Endothelial cell of umbilical vein (primary cell): ENCODE measurements around the gene ALDOC. TPM values are rescaled to one million over a fixed set of nuclear protein-coding genes. Genes with fewer than 3 reads are reported as not detected.

Experiments
- BruUV-seq: library from RNA; stranded (reverse); fragments of 400-500 nt; replicated peaks from 2 replicates; lab custom pipeline; 2021; lab: Mats Ljungman, UMichigan
- CTCF ChIA-PET: fragments of 300-600, 350-600 bp; sonication (Branson Sonifier 250); formaldehyde crosslinking; loops from one replicate; lab custom pipeline; 2021; ENCODE audit warnings: antibody characterized with exemption, inconsistent platforms; lab: Charles Lee
- POLR2A ChIA-PET: fragments of 300-600, 350-600 bp; sonication (Branson Sonifier 250); formaldehyde crosslinking; loops from one replicate; lab custom pipeline; 2021; ENCODE audit warnings: antibody characterized with exemption, inconsistent platforms; lab: Charles Lee
- DNase-seq: peaks from one replicate; pipeline ENCODE4 v3.0.0-alpha.2; 2011; ENCODE audit warnings: low read depth, low spot score
- FAIRE-seq: peaks from 2 replicates; lab custom pipeline; 2011; peaks lifted over from hg19 to GRCh38; lab: Jason Lieb, UNC
- H2AFZ ChIP-seq: 2 replicates; pipeline ENCODE4 v1.6.0; 2012; ENCODE audit warnings: low read depth, low read length, control low read depth, inconsistent platforms
- H3K27ac ChIP-seq: 2 replicates; pipeline ENCODE4 v1.5.1; 2011; ENCODE audit warnings: low read depth, mild to moderate bottlenecking, control low read depth, low read length, moderate library complexity; ENCODE audit not compliant: insufficient read depth
- H3K27me3 ChIP-seq, 2 experiments: 2 replicates each; pipeline versions ENCODE4 v1.6.0 to v1.6.1; 2011; ENCODE audit warnings: low read length in 2 of 2, mixed read lengths in 1 of 2; ENCODE audit not compliant: control insufficient read depth in 2 of 2, insufficient read depth in 2 of 2
- H3K36me3 ChIP-seq, 2 experiments: 2 replicates in 1 of 2; 3 replicates in 1 of 2; pipeline ENCODE4 v1.5.1; 2011; ENCODE audit warnings: low read length in 2 of 2, mild to moderate bottlenecking in 1 of 2, moderate library complexity in 1 of 2; ENCODE audit not compliant: control insufficient read depth in 2 of 2, insufficient read depth in 2 of 2; ENCODE audit errors: extremely low read depth in 1 of 2
- H3K4me1 ChIP-seq: 3 replicates; pipeline ENCODE4 v1.5.1; 2011; ENCODE audit warnings: mild to moderate bottlenecking, low read length; ENCODE audit not compliant: control insufficient read depth, insufficient read depth; ENCODE audit errors: extremely low read depth
- H3K4me2 ChIP-seq: 2 replicates; pipeline ENCODE4 v1.6.1; 2011; ENCODE audit warnings: low read length, control low read depth, mixed read lengths; ENCODE audit not compliant: insufficient read depth
- H3K4me3 ChIP-seq, 3 experiments: fragments of 200-600 bp in 1 of 3; sonication (generic), shearing (Covaris generic) in 1 of 3; replicated peaks in 1 of 3; 2 replicates each; pipeline ENCODE4 v1.5.1; 2011 to 2016; ENCODE audit warnings: control low read depth in 3 of 3, low read length in 3 of 3, mild to moderate bottlenecking in 2 of 3, inconsistent platforms in 1 of 3, low read depth in 1 of 3, moderate library complexity in 1 of 3; ENCODE audit not compliant: insufficient read depth in 1 of 3
- H3K79me2 ChIP-seq: 2 replicates; pipeline ENCODE4 v1.6.0; 2012; ENCODE audit warnings: low read length, inconsistent platforms; ENCODE audit not compliant: control insufficient read depth, insufficient read depth
- H3K9ac ChIP-seq: replicated peaks from 2 replicates; pipeline ENCODE3; 2011; ENCODE audit warnings: low read length, control low read depth; ENCODE audit not compliant: insufficient read depth; ENCODE audit errors: extremely low read depth
- H3K9me1 ChIP-seq: replicated peaks from 3 replicates; pipeline ENCODE4 v1.6.0; 2011; ENCODE audit warnings: mild to moderate bottlenecking, low read length; ENCODE audit not compliant: control insufficient read depth, insufficient read depth; ENCODE audit errors: extremely low read depth
- H3K9me3 ChIP-seq: replicated peaks from 2 replicates; pipeline ENCODE4 v1.5.1; 2012; ENCODE audit warnings: low read length, inconsistent platforms; ENCODE audit not compliant: control insufficient read depth, insufficient read depth
- H4K20me1 ChIP-seq: replicated peaks from 2 replicates; pipeline ENCODE3; 2011; ENCODE audit warnings: mild to moderate bottlenecking, low read length; ENCODE audit not compliant: control insufficient read depth, insufficient read depth; ENCODE audit errors: extremely low read depth
- CTCF ChIP-seq, 2 donors: IDR thresholded peaks; 1 replicate in 1 of 2; 2 replicates in 1 of 2; pipeline ENCODE4 v1.5.1; 2011; ENCODE audit warnings: low read length in 2 of 2, mild to moderate bottlenecking in 2 of 2, moderate library complexity in 2 of 2, control low read depth in 1 of 2, inconsistent platforms in 1 of 2, low read depth in 1 of 2; ENCODE audit not compliant: insufficient read depth in 1 of 2; ENCODE audit errors: extremely low read depth in 1 of 2
- EZH2 ChIP-seq: IDR thresholded peaks from 2 replicates; pipeline ENCODE4 v1.6.1; 2012; ENCODE audit warnings: borderline replicate concordance, low read depth, mild to moderate bottlenecking, moderate library complexity, low read length, inconsistent platforms; ENCODE audit not compliant: severe bottlenecking
- FOS ChIP-seq: IDR thresholded peaks from 2 replicates; pipeline ENCODE4 v1.6.1; 2011; ENCODE audit warnings: mild to moderate bottlenecking, low read length, moderate library complexity, borderline replicate concordance; ENCODE audit not compliant: insufficient read depth
- GATA2 ChIP-seq: IDR thresholded peaks from 2 replicates; pipeline ENCODE4 v1.7.0; 2011; ENCODE audit warnings: low read depth, mild to moderate bottlenecking, moderate library complexity, mixed read lengths, low read length; ENCODE audit not compliant: insufficient read length, insufficient read depth
- JUN ChIP-seq: IDR thresholded peaks from 2 replicates; pipeline ENCODE4 v1.6.1; 2011; ENCODE audit warnings: borderline replicate concordance, low read depth; ENCODE audit not compliant: insufficient read length, insufficient read depth
- MAX ChIP-seq: IDR thresholded peaks from 2 replicates; pipeline ENCODE4 v1.6.1; 2011; ENCODE audit not compliant: insufficient read depth, insufficient read length
- MYC ChIP-seq: IDR thresholded peaks from one replicate; pipeline ENCODE4 v1.6.1; 2011; ENCODE audit warnings: mild to moderate bottlenecking, low read depth, low read length
- POLR2A ChIP-seq: IDR thresholded peaks from 2 replicates; pipeline ENCODE4 v1.6.1; 2012; ENCODE audit warnings: low read depth, mild to moderate bottlenecking, control low read depth, low read length
- POLR2AphosphoS5 ChIP-seq: IDR thresholded peaks from 2 replicates; pipeline ENCODE4 v1.6.1; 2012; ENCODE audit warnings: low read depth, mild to moderate bottlenecking, control low read depth, low read length, moderate library complexity; ENCODE audit not compliant: insufficient read depth
- dilution Hi-C: fragments of 300-500 bp; cut with MboI; formaldehyde crosslinking; loops from one replicate; pipeline ENCODE4 v1.15.0; 2019; ENCODE audit warnings: low sequenced_read_pairs; ENCODE audit not compliant: extremely low pct_ligation_motif_present
- intact Hi-C: fragments of 100-400 bp; cut with micrococcal nuclease; formaldehyde crosslinking; loops from one replicate; pipeline ENCODE4 v1.10.0; 2022
- polyA plus RNA-seq, 4 experiments: library from polyadenylated mRNA; depleted of rRNA in 3 of 4; stranded (reverse) in 3 of 4; unstranded in 1 of 4; fragments of >200 nt; gene quantifications; 2 replicates each; pipeline versions ENCODE4 v1.2.1 to v1.2.3, GENCODE V29; 2011 to 2012; ENCODE audit warnings: missing spikeins in 1 of 4
- total RNA-seq: library from RNA; stranded (reverse); gene quantifications from 2 replicates; pipeline ENCODE4 v1.2.3, GENCODE V29; 2021

Gene ALDOC
- total and polyA plus RNA-seq, 2 donors (not counting 3 experiments of a cell fraction or from before 2014, with no cell fraction given) = 7.2 to 18.9 TPM

GRCh38 chr17:28579526-28579925 lies 2.8 kb upstream of the ALDOC start:
- dilution Hi-C loops = no loop called here
- FAIRE-seq (no peak), DNase-seq (no peak)
- H3K36me3 ChIP-seq = peaks cover 14 to 21% of the 10 kb centered on the region in 2 experiments
- no peaks in the 10 kb centered on the region for H3K9me3 ChIP-seq
- BruUV-seq = no TSS peak
- H3K27me3 ChIP-seq = no peaks in the 10 kb centered on the region
- TF ChIP-seq MAX = no peak
- no peak for TF ChIP-seq GATA2
- no peak for TF ChIP-seq POLR2AphosphoS5
- no peak for TF ChIP-seq MYC
- no peak for TF ChIP-seq POLR2A
- TF ChIP-seq JUN = no peak
- TF ChIP-seq CTCF (IDR thresholded peaks at IDR 0.05; ENCODE audit: extremely low read depth in 1 of 2, insufficient read depth in 1 of 2, low read depth in 1 of 2, low read length in 2 of 2) = no peak
- no peak for TF ChIP-seq FOS
- TF ChIP-seq EZH2 = no peak
- H4K20me1 ChIP-seq = no peaks in the 10 kb centered on the region
- H3K79me2 ChIP-seq = no peaks in the 10 kb centered on the region
- H3K9me1 ChIP-seq = no peaks in the 10 kb centered on the region
- H2AFZ ChIP-seq = no peak overlapping the region
- H3K4me2 ChIP-seq = no peak overlapping the region
- ChIA-PET CTCF (interaction anchor here (0.7 kb wide), 1 partner anchor 17 kb away, joined by 3 read pairs; no protein-coding TSS in a partner anchor), POLR2A (no interaction called here)
- peaks cover 2% of the 10 kb centered on the region for H3K4me1 ChIP-seq
- no peak overlapping the region for H3K9ac ChIP-seq
- no peak overlapping the region for H3K4me3 ChIP-seq
- intact Hi-C loops = no loop called here
- H3K27ac ChIP-seq = no peak overlapping the region
